Endometrium (tissue), 2 donors: ENCODE measurements around the gene ATOH8.

ENCODE experiments used
- FAIRE-seq: peaks from 2 replicates; lab custom pipeline; 2012; peaks lifted over from hg19 to GRCh38; lab: Jason Lieb, UNC
- donor health status: control.
- donor health status: control.

Gene ATOH8

GRCh38 chr2:85802354-85803103 lies 48.7 kb downstream of the ATOH8 start:
- FAIRE-seq: no peak

GRCh38 chr2:85803704-85804425 lies 50.1 kb downstream of the ATOH8 start:
- no peak for FAIRE-seq

- no peak for FAIRE-seq
These were observed 50.8 kb downstream of the ATOH8 start for GRCh38 chr2:85804583-85804982.

- no peak for FAIRE-seq
These were observed 52.7 kb downstream of the ATOH8 start for GRCh38 chr2:85806358-85807118.

GRCh38 chr2:85807756-85808155 lies 54.0 kb downstream of the ATOH8 start:
- no peak for FAIRE-seq

GRCh38 chr2:85810371-85811179 lies 56.8 kb downstream of the ATOH8 start:
- FAIRE-seq: no peak

GRCh38 chr2:85811180-85812093 lies 57.6 kb downstream of the ATOH8 start:
- no peak for FAIRE-seq

GRCh38 chr2:85812094-85812735 lies 58.4 kb downstream of the ATOH8 start:
- no peak for FAIRE-seq

- no peak for FAIRE-seq
These were observed 59.6 kb downstream of the ATOH8 start for GRCh38 chr2:85813211-85813981.

GRCh38 chr2:85813982-85814801 lies 60.4 kb downstream of the ATOH8 start:
- no peak for FAIRE-seq

- no peak for FAIRE-seq
These were observed 61.2 kb downstream of the ATOH8 start for GRCh38 chr2:85814802-85815550.

GRCh38 chr2:85819811-85820510 lies 66.2 kb downstream of the ATOH8 start:
- no peak for FAIRE-seq

GRCh38 chr2:85822766-85823165 lies 69.0 kb downstream of the ATOH8 start:
- no peak for FAIRE-seq

- no peak for FAIRE-seq
These were observed 70.2 kb downstream of the ATOH8 start for GRCh38 chr2:85823951-85824350.

- FAIRE-seq: no peak
These were observed 73.4 kb downstream of the ATOH8 start for GRCh38 chr2:85826990-85827878.

GRCh38 chr2:85827879-85828569 lies 74.2 kb downstream of the ATOH8 start:
- no peak for FAIRE-seq
